Measurements from ENCODE around the gene LSM10.

LSM10 gene

GRCh38 chr1:36382231-36382630 is 15.5 kb downstream of the LSM10 start:
- peaks cover 24 to 32% of the 10 kb centered on the region in 2 donors for H3K4me1 ChIP-seq (ENCODE audit: control insufficient read depth in 1 of 2, insufficient read depth in 2 of 2, low read length in 2 of 2)
- no peak overlapping the region for H3K4me3 ChIP-seq (ENCODE audit: low read depth in 1 of 2, low read length in 2 of 2)
- H3K27ac ChIP-seq (ENCODE audit: low read length) = no peak overlapping the region
- H3K27me3 ChIP-seq (ENCODE audit: low read depth, low read length) = no peaks in the 10 kb centered on the region
- peaks cover 0 to 16% of the 10 kb centered on the region in 2 donors for H3K36me3 ChIP-seq (ENCODE audit: control insufficient read depth in 1 of 2, insufficient read depth in 2 of 2, low read length in 2 of 2)
- H3K9me3 ChIP-seq (ENCODE audit: control insufficient read depth in 1 of 2, low read length in 2 of 2) = no peaks in the 10 kb centered on the region

- H3K4me3 ChIP-seq (ENCODE audit: low read depth in 1 of 2, low read length in 2 of 2) = no peak overlapping the region
- H3K4me1 ChIP-seq (ENCODE audit: control insufficient read depth in 1 of 2, insufficient read depth in 2 of 2, low read length in 2 of 2) = peaks cover 17 to 27% of the 10 kb centered on the region in 2 donors
- H3K36me3 ChIP-seq (ENCODE audit: control insufficient read depth in 1 of 2, insufficient read depth in 2 of 2, low read length in 2 of 2) = peaks cover under 1 to 10% of the 10 kb centered on the region in 2 donors
- no peak overlapping the region for H3K27ac ChIP-seq (ENCODE audit: low read length)
- no peaks in the 10 kb centered on the region for H3K9me3 ChIP-seq (ENCODE audit: control insufficient read depth in 1 of 2, low read length in 2 of 2)
- no peaks in the 10 kb centered on the region for H3K27me3 ChIP-seq (ENCODE audit: low read depth, low read length)
Measured at GRCh38 chr1:36381405-36381804, 16.3 kb downstream of the LSM10 start.

- no peaks in the 10 kb centered on the region for H3K27me3 ChIP-seq (ENCODE audit: low read depth, low read length)
- no peak overlapping the region for H3K27ac ChIP-seq (ENCODE audit: low read length)
- no peaks in the 10 kb centered on the region for H3K9me3 ChIP-seq (ENCODE audit: control insufficient read depth in 1 of 2, low read length in 2 of 2)
- H3K36me3 ChIP-seq (ENCODE audit: control insufficient read depth in 1 of 2, insufficient read depth in 2 of 2, low read length in 2 of 2) = peaks cover 6% of the 10 kb centered on the region in 2 donors
- peaks cover 17 to 33% of the 10 kb centered on the region in 2 donors for H3K4me1 ChIP-seq (ENCODE audit: control insufficient read depth in 1 of 2, insufficient read depth in 2 of 2, low read length in 2 of 2)
- no peak overlapping the region for H3K4me3 ChIP-seq (ENCODE audit: low read depth in 1 of 2, low read length in 2 of 2)
Measured at GRCh38 chr1:36380782-36381181, 16.9 kb downstream of the LSM10 start.

- H3K4me1 ChIP-seq (ENCODE audit: control insufficient read depth in 1 of 2, insufficient read depth in 2 of 2, low read length in 2 of 2) = peaks cover 17 to 33% of the 10 kb centered on the region in 2 donors
- no peaks in the 10 kb centered on the region for H3K27me3 ChIP-seq (ENCODE audit: low read depth, low read length)
- H3K4me3 ChIP-seq (ENCODE audit: low read depth in 1 of 2, low read length in 2 of 2) = no peak overlapping the region
- H3K9me3 ChIP-seq (ENCODE audit: control insufficient read depth in 1 of 2, low read length in 2 of 2) = no peaks in the 10 kb centered on the region
- H3K27ac ChIP-seq (ENCODE audit: low read length) = peak overlapping the region; percentile 41
- H3K36me3 ChIP-seq (ENCODE audit: control insufficient read depth in 1 of 2, insufficient read depth in 2 of 2, low read length in 2 of 2) = peaks cover 1 to 6% of the 10 kb centered on the region in 2 donors
Measured at GRCh38 chr1:36380143-36380619, 17.5 kb downstream of the LSM10 start.

- Histone ChIP-seq H3K4me3 (ENCODE audit: low read depth in 1 of 2, low read length in 2 of 2) (no peak overlapping the region), H3K27ac (ENCODE audit: low read length) (no peak overlapping the region), H3K27me3 (ENCODE audit: low read depth, low read length) (no peaks in the 10 kb centered on the region), H3K36me3 (ENCODE audit: control insufficient read depth in 1 of 2, insufficient read depth in 2 of 2, low read length in 2 of 2) (peaks cover 5 to 6% of the 10 kb centered on the region in 2 donors), H3K4me1 (ENCODE audit: control insufficient read depth in 1 of 2, insufficient read depth in 2 of 2, low read length in 2 of 2) (peaks cover 25 to 36% of the 10 kb centered on the region in 2 donors), H3K9me3 (ENCODE audit: control insufficient read depth in 1 of 2, low read length in 2 of 2) (no peaks in the 10 kb centered on the region)
Measured at GRCh38 chr1:36377791-36378492, 19.8 kb downstream of the LSM10 start.

- Histone ChIP-seq H3K27ac (ENCODE audit: low read length) (peak overlapping the region; percentile 92), H3K4me1 (ENCODE audit: control insufficient read depth in 1 of 2, insufficient read depth in 2 of 2, low read length in 2 of 2) (peaks cover 20 to 51% of the 10 kb centered on the region in 2 donors), H3K27me3 (ENCODE audit: low read depth, low read length) (no peaks in the 10 kb centered on the region), H3K36me3 (ENCODE audit: control insufficient read depth in 1 of 2, insufficient read depth in 2 of 2, low read length in 2 of 2) (peaks cover 6 to 8% of the 10 kb centered on the region in 2 donors), H3K4me3 (ENCODE audit: low read depth in 1 of 2, low read length in 2 of 2) (no peak overlapping the region), H3K9me3 (ENCODE audit: control insufficient read depth in 1 of 2, low read length in 2 of 2) (no peaks in the 10 kb centered on the region)
Measured at GRCh38 chr1:36372617-36373016, 25.1 kb downstream of the LSM10 start.

GRCh38 chr1:36369061-36369861 is 28.4 kb downstream of the LSM10 start:
- Histone ChIP-seq H3K27me3 (ENCODE audit: low read depth, low read length) (no peaks in the 10 kb centered on the region), H3K27ac (ENCODE audit: low read length) (no peak overlapping the region), H3K9me3 (ENCODE audit: control insufficient read depth in 1 of 2, low read length in 2 of 2) (no peaks in the 10 kb centered on the region), H3K36me3 (ENCODE audit: control insufficient read depth in 1 of 2, insufficient read depth in 2 of 2, low read length in 2 of 2) (peaks cover 5 to 7% of the 10 kb centered on the region in 2 donors), H3K4me3 (ENCODE audit: low read depth in 1 of 2, low read length in 2 of 2) (no peak overlapping the region), H3K4me1 (ENCODE audit: control insufficient read depth in 1 of 2, insufficient read depth in 2 of 2, low read length in 2 of 2) (peaks cover 16 to 49% of the 10 kb centered on the region in 2 donors)

- Histone ChIP-seq H3K27me3 (ENCODE audit: low read depth, low read length) (no peaks in the 10 kb centered on the region), H3K36me3 (ENCODE audit: control insufficient read depth in 1 of 2, insufficient read depth in 2 of 2, low read length in 2 of 2) (peaks cover 5 to 7% of the 10 kb centered on the region in 2 donors), H3K9me3 (ENCODE audit: control insufficient read depth in 1 of 2, low read length in 2 of 2) (no peaks in the 10 kb centered on the region), H3K4me1 (ENCODE audit: control insufficient read depth in 1 of 2, insufficient read depth in 2 of 2, low read length in 2 of 2) (peaks cover 1 to 34% of the 10 kb centered on the region in 2 donors), H3K4me3 (ENCODE audit: low read depth in 1 of 2, low read length in 2 of 2) (no peak overlapping the region), H3K27ac (ENCODE audit: low read length) (no peak overlapping the region)
Measured at GRCh38 chr1:36367798-36368197, 29.9 kb downstream of the LSM10 start.

- peaks cover 0 to 29% of the 10 kb centered on the region in 2 donors for H3K4me1 ChIP-seq (ENCODE audit: control insufficient read depth in 1 of 2, insufficient read depth in 2 of 2, low read length in 2 of 2)
Measured at GRCh38 chr1:36367066-36367465, 30.6 kb downstream of the LSM10 start.

GRCh38 chr1:36366091-36366661 is 31.5 kb downstream of the LSM10 start:
- H3K27ac ChIP-seq (ENCODE audit: low read length) = no peak overlapping the region
- peaks cover 0 to 27% of the 10 kb centered on the region in 2 donors for H3K4me1 ChIP-seq (ENCODE audit: control insufficient read depth in 1 of 2, insufficient read depth in 2 of 2, low read length in 2 of 2)
- no peaks in the 10 kb centered on the region for H3K27me3 ChIP-seq (ENCODE audit: low read depth, low read length)
- H3K9me3 ChIP-seq (ENCODE audit: control insufficient read depth in 1 of 2, low read length in 2 of 2) = no peaks in the 10 kb centered on the region
- no peak overlapping the region for H3K4me3 ChIP-seq (ENCODE audit: low read depth in 1 of 2, low read length in 2 of 2)
- H3K36me3 ChIP-seq (ENCODE audit: control insufficient read depth in 1 of 2, insufficient read depth in 2 of 2, low read length in 2 of 2) = peaks cover 15 to 23% of the 10 kb centered on the region in 2 donors

More at GRCh38 chr1:36367066-36367465, 30.6 kb downstream of the LSM10 start:
- H3K9me3 ChIP-seq (ENCODE audit: control insufficient read depth in 1 of 2, low read length in 2 of 2) = no peaks in the 10 kb centered on the region
- H3K4me3 ChIP-seq (ENCODE audit: low read depth in 1 of 2, low read length in 2 of 2) = no peak overlapping the region
- peaks cover 12 to 14% of the 10 kb centered on the region in 2 donors for H3K36me3 ChIP-seq (ENCODE audit: control insufficient read depth in 1 of 2, insufficient read depth in 2 of 2, low read length in 2 of 2)
- H3K27ac ChIP-seq (ENCODE audit: low read length) = no peak overlapping the region
- no peaks in the 10 kb centered on the region for H3K27me3 ChIP-seq (ENCODE audit: low read depth, low read length)

- peaks cover 15 to 29% of the 10 kb centered on the region in 2 donors for H3K36me3 ChIP-seq (ENCODE audit: control insufficient read depth in 1 of 2, insufficient read depth in 2 of 2, low read length in 2 of 2)
- no peak overlapping the region for H3K27ac ChIP-seq (ENCODE audit: low read length)
- H3K4me1 ChIP-seq (ENCODE audit: control insufficient read depth in 1 of 2, insufficient read depth in 2 of 2, low read length in 2 of 2) = peaks cover 0 to 27% of the 10 kb centered on the region in 2 donors
- H3K9me3 ChIP-seq (ENCODE audit: control insufficient read depth in 1 of 2, low read length in 2 of 2) = no peaks in the 10 kb centered on the region
- H3K4me3 ChIP-seq (ENCODE audit: low read depth in 1 of 2, low read length in 2 of 2) = no peak overlapping the region
- H3K27me3 ChIP-seq (ENCODE audit: low read depth, low read length) = no peaks in the 10 kb centered on the region
Measured at GRCh38 chr1:36365381-36365780, 32.3 kb downstream of the LSM10 start.

Data from muscle layer of duodenum (tissue), 2 donors.